NCI-H510A treated with DMSO at 0.1 percent for 48 hours (cell line): Measurements from ENCODE around the gene COX4I2.
"Not testable (repeated sequence)": the region's sequence is repeated elsewhere in the genome, so short reads cannot be mapped to it uniquely, and the experiment has no call there.

ENCODE experiments used
- DNase-seq: peaks from one replicate; lab custom pipeline; 2025; lab: John Stamatoyannopoulos, UW

The COX4I2 gene

GRCh38 chr20:31607640-31608250 lies 30.0 kb upstream of the COX4I2 start:
- no peak for DNase-seq

- peak; percentile 67 for DNase-seq
These were observed 29.3 kb upstream of the COX4I2 start for GRCh38 chr20:31608251-31608945.

- not testable (repeated sequence) for DNase-seq
These were observed 25.5 kb upstream of the COX4I2 start for GRCh38 chr20:31612271-31612640.

- no peak for DNase-seq
These were observed 22.3 kb upstream of the COX4I2 start for GRCh38 chr20:31615416-31615815.

- DNase-seq: no peak
These were observed 20.1 kb upstream of the COX4I2 start for GRCh38 chr20:31617432-31618104.

GRCh38 chr20:31620246-31620645 lies 17.5 kb upstream of the COX4I2 start:
- no peak for DNase-seq

- not testable (repeated sequence) for DNase-seq
These were observed 14.6 kb upstream of the COX4I2 start for GRCh38 chr20:31623123-31623505.

GRCh38 chr20:31626534-31626933 lies 11.2 kb upstream of the COX4I2 start:
- DNase-seq: not testable (repeated sequence)

GRCh38 chr20:31628057-31628456 lies 9.7 kb upstream of the COX4I2 start:
- not testable (repeated sequence) for DNase-seq

GRCh38 chr20:31630187-31630790 lies 7.4 kb upstream of the COX4I2 start:
- no peak for DNase-seq

- DNase-seq: no peak
These were observed 5.0 kb upstream of the COX4I2 start for GRCh38 chr20:31632548-31633338.

GRCh38 chr20:31633339-31633914 lies 4.3 kb upstream of the COX4I2 start:
- no peak for DNase-seq

- DNase-seq: no peak
These were observed 605 bp downstream of the COX4I2 start for GRCh38 chr20:31638317-31638716.

GRCh38 chr20:31638816-31639215 lies 1.1 kb downstream of the COX4I2 start:
- DNase-seq: no peak

GRCh38 chr20:31640259-31640658 lies 2.5 kb downstream of the COX4I2 start:
- no peak for DNase-seq

GRCh38 chr20:31641391-31641790 lies 3.7 kb downstream of the COX4I2 start:
- no peak for DNase-seq

GRCh38 chr20:31642837-31643236 lies 5.1 kb downstream of the COX4I2 start:
- DNase-seq: no peak

- no peak for DNase-seq
These were observed 5.8 kb downstream of the COX4I2 start for GRCh38 chr20:31643522-31643921.

- DNase-seq: peak; percentile 42
These were observed 7.0 kb downstream of the COX4I2 start for GRCh38 chr20:31644701-31645100.

- not testable (repeated sequence) for DNase-seq
These were observed 10.4 kb downstream of the COX4I2 start for GRCh38 chr20:31648104-31648503.

- no peak for DNase-seq
These were observed 15.2 kb downstream of the COX4I2 start for GRCh38 chr20:31652917-31653396.

- DNase-seq: no peak
These were observed 15.8 kb downstream of the COX4I2 start for GRCh38 chr20:31653561-31653960.
